Ovary (tissue), 9 donors: ENCODE results near the gene USP48. TPM values are rescaled to one million over a fixed set of nuclear protein-coding genes. Genes with fewer than 3 reads are reported as not detected.

Experiments used
- DNase-seq, 5 donors: peaks; one replicate each; pipeline ENCODE4 v3.0.0-alpha.2; 2019 to 2020
- H3K27ac ChIP-seq, 2 donors: fragments of 200-600 bp; one replicate each; pipeline versions ENCODE4 v1.5.1 to v1.8.0; 2019 to 2022
- H3K27me3 ChIP-seq: fragments of 200-600 bp; one replicate; pipeline ENCODE4 v1.8.0; 2022
- H3K36me3 ChIP-seq: fragments of 200-600 bp; sonication (generic); one replicate; pipeline ENCODE4 v1.5.1; 2019
- H3K4me1 ChIP-seq: one replicate; pipeline ENCODE4 v1.8.1; 2013; ENCODE audit warnings: mild to moderate bottlenecking, moderate library complexity; ENCODE audit not compliant: insufficient read depth
- H3K4me3 ChIP-seq: fragments of 200-600 bp; sonication (generic); one replicate; pipeline ENCODE4 v1.5.1; 2017
- H3K9me3 ChIP-seq, 2 donors: fragments of 200-600 bp in 1 of 2; sonication (generic) in 1 of 2; one replicate each; pipeline versions ENCODE4 v1.5.1 to v1.8.1; 2013 to 2019; ENCODE audit warnings: mild to moderate bottlenecking in 1 of 2, moderate library complexity in 1 of 2
- EP300 ChIP-seq: sonication (generic); formaldehyde crosslinking; IDR thresholded peaks from one replicate; pipeline ENCODE4 v1.6.1; 2017; ENCODE audit warnings: antibody characterized with exemption
- POLR2A ChIP-seq: fragments of 450-650 bp; IDR thresholded peaks from one replicate; pipeline ENCODE4 v1.6.1; 2017; ENCODE audit warnings: antibody characterized with exemption, mild to moderate bottlenecking, moderate library complexity
- WGBS, 3 donors: extraction: QIAGEN DNeasy Blood & Tissue Kit in 1 of 3; methylation state at CpG; one replicate each; pipeline versions ENCODE4 v1.1.5 to v1.1.7; 2013 to 2017; 5-methylcytosine and 5-hydroxymethylcytosine counted together
- intact Hi-C, 4 donors: fragments of 100-400 bp; cut with DNase I; formaldehyde crosslinking; loops; one replicate each; pipeline versions ENCODE4 v1.11.0 to v1.15.1; 2022 to 2023
- polyA plus RNA-seq, 2 donors: library from polyadenylated mRNA; stranded (reverse); fragments of 200-250 nt in 1 of 2; fragments of 350-450 nt in 1 of 2; fragmentation: Illumina TruSeq in 1 of 2; extraction: RNeasy Lipid Tissue Mini Kit (QIAGEN cat#74804) in 1 of 2; gene quantifications; one replicate each; pipeline ENCODE4 v1.2.3, GENCODE V29; 2013 to 2014
- total RNA-seq, 7 donors: library from RNA; depleted of rRNA in 2 of 7; stranded (reverse); fragments of >200 nt in 2 of 7; fragmentation: NEBNext Ultra II Directional in 3 of 7; extraction: Animal tissue kit (Norgen Biotek cat#: 25700) in 3 of 7; gene quantifications; one replicate each; pipeline versions ENCODE4 v1.1.0 to v1.2.4, GENCODE V29; 2016 to 2023
- TF ChIP-seq, protein P1 (sequence below), 3 donors: fragments of 450-650 bp in 2 of 3; fragments of 200-600 bp in 1 of 3; IDR thresholded peaks; one replicate each; pipeline versions ENCODE4 v1.5.1 to v1.8.0; 2016 to 2022; ENCODE audit warnings: antibody characterized with exemption in 3 of 3, mild to moderate bottlenecking in 1 of 3
- donor health status: DM: no; HTN: no; CAD: no; lungs with moderate emphysema.
- donor health status: DM: no; HTN: no; CAD: no.
- donor health status: Bipolar disorder and iron deficiency.
- donor health status: DM: yes; HTN: yes; CAD: no.
- donor health status: DM: no; HTN: no; CAD: no.
- donor health status: DM: yes; HTN: yes; CAD: no.

Gene USP48
- total and polyA plus RNA-seq, 9 donors = 25.2 to 87.1 (median 60.6) TPM

DNA sequence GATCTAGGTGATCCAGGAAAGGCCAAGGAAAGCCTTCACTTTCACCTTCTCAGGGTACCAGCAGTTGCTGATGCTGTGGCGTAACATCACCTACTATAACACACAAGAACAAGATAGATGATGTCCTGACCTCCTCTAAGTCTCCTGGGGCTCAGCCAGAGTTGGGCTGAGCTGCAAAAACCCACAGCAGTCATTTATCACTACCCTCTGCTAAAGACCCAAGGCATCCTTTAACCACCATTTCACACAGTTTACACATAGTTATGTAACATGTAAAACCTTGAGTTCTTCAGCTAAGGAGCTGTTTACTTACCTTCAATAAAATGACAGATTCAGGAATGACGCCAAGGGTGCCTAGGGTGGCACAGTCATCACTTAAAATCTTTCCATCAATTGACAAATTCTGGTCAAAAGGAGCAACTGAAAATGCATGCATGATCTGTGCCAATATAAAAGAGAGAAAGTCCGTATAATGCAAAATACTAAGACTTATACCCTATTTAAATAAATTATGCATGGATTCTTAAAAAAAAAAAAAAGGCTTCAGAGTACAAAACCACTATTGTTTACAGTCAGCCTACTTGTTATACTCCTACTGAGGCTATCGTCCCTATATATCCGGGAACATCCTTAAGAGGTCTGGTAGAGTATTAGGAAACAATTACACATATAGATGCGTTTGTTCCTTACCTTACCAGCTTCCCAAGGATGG, 93.1 kb downstream of the USP48 start:
- H3K4me1 ChIP-seq = no peaks in the 10 kb centered on the region

DNA sequence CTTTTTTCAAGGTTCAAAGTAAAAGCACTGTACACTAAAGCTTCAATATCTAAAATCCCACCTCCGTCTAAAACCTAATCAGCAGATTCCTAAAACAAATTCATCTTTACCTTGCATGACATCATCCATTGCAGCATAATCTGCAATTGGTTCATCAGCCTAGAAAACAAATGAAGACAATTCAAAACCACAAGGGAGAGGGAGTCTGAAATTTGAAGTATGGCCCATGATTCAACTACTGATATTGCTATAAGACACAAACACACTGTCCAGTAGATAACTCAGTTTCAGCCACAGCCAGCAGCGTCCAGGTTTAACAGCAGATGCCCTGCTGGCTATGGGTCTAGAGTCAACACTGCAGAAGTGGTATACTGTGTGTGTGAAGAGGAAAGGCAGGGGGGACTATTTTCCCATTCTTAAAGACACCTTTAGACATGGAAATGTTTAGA, 95.8 kb downstream of the USP48 start:
- Histone ChIP-seq H3K4me1 (no peaks in the 10 kb centered on the region), H3K36me3 (no peaks in the 10 kb centered on the region), H3K27me3 (no peaks in the 10 kb centered on the region), H3K4me3 (no peak overlapping the region), H3K9me3 (no peaks in the 10 kb centered on the region), H3K27ac (no peak overlapping the region)
- intact Hi-C loops = no loop called here
- WGBS, 3 donors = 86 to 95% (median 95%) methylated on average over 2 of the region's 2 CpGs
- no peak for TF ChIP-seq POLR2A
- TF ChIP-seq EP300 = no peak
- TF ChIP-seq, protein P1, sequence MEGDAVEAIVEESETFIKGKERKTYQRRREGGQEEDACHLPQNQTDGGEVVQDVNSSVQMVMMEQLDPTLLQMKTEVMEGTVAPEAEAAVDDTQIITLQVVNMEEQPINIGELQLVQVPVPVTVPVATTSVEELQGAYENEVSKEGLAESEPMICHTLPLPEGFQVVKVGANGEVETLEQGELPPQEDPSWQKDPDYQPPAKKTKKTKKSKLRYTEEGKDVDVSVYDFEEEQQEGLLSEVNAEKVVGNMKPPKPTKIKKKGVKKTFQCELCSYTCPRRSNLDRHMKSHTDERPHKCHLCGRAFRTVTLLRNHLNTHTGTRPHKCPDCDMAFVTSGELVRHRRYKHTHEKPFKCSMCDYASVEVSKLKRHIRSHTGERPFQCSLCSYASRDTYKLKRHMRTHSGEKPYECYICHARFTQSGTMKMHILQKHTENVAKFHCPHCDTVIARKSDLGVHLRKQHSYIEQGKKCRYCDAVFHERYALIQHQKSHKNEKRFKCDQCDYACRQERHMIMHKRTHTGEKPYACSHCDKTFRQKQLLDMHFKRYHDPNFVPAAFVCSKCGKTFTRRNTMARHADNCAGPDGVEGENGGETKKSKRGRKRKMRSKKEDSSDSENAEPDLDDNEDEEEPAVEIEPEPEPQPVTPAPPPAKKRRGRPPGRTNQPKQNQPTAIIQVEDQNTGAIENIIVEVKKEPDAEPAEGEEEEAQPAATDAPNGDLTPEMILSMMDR (IDR thresholded peaks at IDR 0.05) = no peak
- DNase-seq = no peak

More for the DNA sequence above, 93.1 kb downstream of the USP48 start:
- TF ChIP-seq EP300 = no peak
- Histone ChIP-seq H3K36me3 (no peaks in the 10 kb centered on the region), H3K27me3 (no peaks in the 10 kb centered on the region), H3K27ac (no peak overlapping the region), H3K9me3 (no peaks in the 10 kb centered on the region), H3K4me3 (no peak overlapping the region)
- intact Hi-C loops = no loop called here
- WGBS, 3 donors = 94 to 96% (median 95%) methylated on average over 6 of the region's 6 CpGs
- DNase-seq = no peak

DNA sequence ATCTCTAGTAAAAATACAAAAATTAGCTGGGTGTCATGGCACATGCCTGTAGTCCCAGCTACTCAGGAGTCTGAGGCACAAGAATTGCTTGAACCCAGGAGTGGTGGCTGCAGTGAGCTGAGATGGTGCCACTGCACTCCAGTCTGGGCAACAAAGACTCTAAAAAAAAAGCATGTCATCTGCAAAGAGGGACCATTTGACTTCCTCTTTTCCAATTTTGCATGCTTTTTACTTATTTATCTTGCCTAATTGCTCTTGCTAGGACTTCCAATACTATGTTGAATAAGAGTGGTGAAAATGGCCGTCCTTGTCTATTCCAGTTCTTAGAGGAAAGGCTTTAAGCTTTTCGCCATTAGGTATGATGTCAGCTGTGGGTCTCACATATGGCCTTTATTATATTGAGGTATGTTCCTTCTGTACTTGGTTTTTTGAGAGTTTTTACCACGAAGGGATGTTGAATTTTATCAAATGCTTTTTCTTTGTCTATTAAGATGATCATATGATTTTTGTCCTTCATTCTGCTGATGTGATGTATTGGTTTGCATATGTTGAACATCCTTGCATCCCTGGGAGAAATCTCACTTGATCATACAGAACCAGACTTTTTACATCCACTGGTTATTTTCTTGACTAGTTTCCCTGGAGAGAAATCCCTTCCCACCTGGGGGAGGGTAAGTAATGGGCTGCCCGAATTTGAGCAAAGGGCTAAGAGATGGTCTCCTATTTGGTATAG, 96.8 kb downstream of the USP48 start:
- 94 to 98% (median 98%) methylated on average over 4 of the region's 4 CpGs for WGBS, 3 donors
- H3K36me3 ChIP-seq = no peaks in the 10 kb centered on the region

DNA sequence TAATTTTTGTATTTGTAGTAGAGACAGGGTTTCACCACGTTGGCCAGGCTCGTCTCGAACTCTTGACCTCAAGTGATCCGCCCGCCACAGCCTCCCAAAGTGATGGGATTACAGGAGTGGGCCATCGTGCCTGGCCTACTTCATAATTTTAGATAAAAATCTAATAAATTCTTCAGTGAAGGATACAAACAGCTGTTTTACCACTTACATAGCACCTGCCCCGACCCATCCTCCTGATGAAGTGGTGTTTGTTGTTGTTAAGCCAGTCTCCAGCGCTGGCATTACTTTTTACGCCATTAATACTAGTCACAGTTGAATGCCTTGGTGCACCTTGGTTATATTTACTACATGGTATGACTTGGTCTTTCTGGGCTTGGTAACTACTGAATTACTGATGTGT, 101.5 kb downstream of the USP48 start:
- Histone ChIP-seq H3K27me3 (no peaks in the 10 kb centered on the region), H3K27ac (no peak overlapping the region), H3K9me3 (no peaks in the 10 kb centered on the region), H3K36me3 (no peaks in the 10 kb centered on the region), H3K4me1 (no peaks in the 10 kb centered on the region), H3K4me3 (no peak overlapping the region)
- TF ChIP-seq POLR2A = no peak
- TF ChIP-seq EP300 = no peak
- TF ChIP-seq, protein P1 (IDR thresholded peaks at IDR 0.05) = no peak
- WGBS, 3 donors = 77 to 82% (median 78%) methylated on average over 9 of the region's 9 CpGs
- intact Hi-C loops = no loop called here
- no peak for DNase-seq

More for the DNA sequence above, 96.8 kb downstream of the USP48 start:
- Histone ChIP-seq H3K4me1 (no peaks in the 10 kb centered on the region), H3K27me3 (no peaks in the 10 kb centered on the region), H3K27ac (no peak overlapping the region), H3K9me3 (no peaks in the 10 kb centered on the region), H3K4me3 (no peak overlapping the region)
- TF ChIP-seq POLR2A (no peak), EP300 (no peak)
- TF ChIP-seq, protein P1 (IDR thresholded peaks at IDR 0.05) = no peak
- DNase-seq = no peak
- intact Hi-C loops = no loop called here

DNA sequence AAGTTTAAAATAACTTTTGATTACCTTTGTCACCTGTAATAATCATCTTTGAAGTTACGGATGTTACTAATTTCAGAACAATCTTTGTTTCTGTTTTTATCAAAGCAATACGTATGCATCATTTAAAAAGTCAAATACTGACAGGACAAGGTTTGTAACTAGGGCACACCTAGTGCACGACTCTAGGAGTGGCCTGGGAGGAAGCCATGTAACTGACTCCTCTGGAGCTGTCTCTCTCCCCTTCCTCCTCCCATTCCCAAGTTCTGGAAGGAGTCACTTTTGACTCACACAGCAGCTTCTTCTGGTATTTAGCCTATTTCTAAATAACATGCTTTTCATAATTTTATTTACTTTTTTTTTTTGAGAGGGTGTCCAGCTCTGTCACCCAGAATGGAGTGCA, 102.0 kb downstream of the USP48 start:
- TF ChIP-seq POLR2A (no peak), EP300 (no peak)
- TF ChIP-seq, protein P1 (IDR thresholded peaks at IDR 0.05) = no peak
- Histone ChIP-seq H3K9me3 (no peaks in the 10 kb centered on the region), H3K27me3 (no peaks in the 10 kb centered on the region), H3K4me1 (no peaks in the 10 kb centered on the region), H3K36me3 (no peaks in the 10 kb centered on the region), H3K27ac (no peak overlapping the region), H3K4me3 (no peak overlapping the region)
- WGBS, 3 donors = 64 to 71% (median 64%) methylated on average over 3 of the region's 3 CpGs
- no peak for DNase-seq
- intact Hi-C loops = no loop called here
